Loucy (cell line): Measurements from ENCODE around the gene RNPS1.

Source experiments
- H2AFZ ChIP-seq: fragments of 200-600 bp; sonication (generic); 2 replicates; pipeline ENCODE4 v1.6.0; 2016; ENCODE audit warnings: antibody characterized with exemption, mild to moderate bottlenecking, low read length, moderate library complexity
- H3F3A ChIP-seq: fragments of 200-600 bp; 2 replicates; pipeline ENCODE4 v1.6.0; 2016; ENCODE audit warnings: antibody characterized with exemption, low read depth, mild to moderate bottlenecking
- H3K27me3 ChIP-seq: fragments of 200-600 bp; sonication (generic); 2 replicates; pipeline ENCODE4 v1.6.1; 2014; ENCODE audit warnings: low read length, mild to moderate bottlenecking; ENCODE audit not compliant: insufficient read depth, poor library complexity, severe bottlenecking
- H3K36me3 ChIP-seq: fragments of 200-600 bp; sonication (generic); 2 replicates; pipeline ENCODE4 v1.6.1; 2016; ENCODE audit warnings: low read length; ENCODE audit not compliant: insufficient read depth
- H3K4me1 ChIP-seq: fragments of 200-600 bp; sonication (generic); 2 replicates; pipeline ENCODE4 v1.5.1; 2014; ENCODE audit warnings: low read length, mild to moderate bottlenecking; ENCODE audit not compliant: insufficient read depth, poor library complexity, severe bottlenecking
- H3K4me2 ChIP-seq: fragments of 200-600 bp; sonication (generic); 2 replicates; pipeline ENCODE4 v1.6.0; 2014; ENCODE audit warnings: antibody characterized with exemption, low read length, low read depth, mild to moderate bottlenecking; ENCODE audit not compliant: poor library complexity, severe bottlenecking
- H3K4me3 ChIP-seq: fragments of 200-600 bp; sonication (generic); 2 replicates; pipeline ENCODE4 v1.5.1; 2014; ENCODE audit warnings: low read length, mild to moderate bottlenecking, mixed read lengths; ENCODE audit not compliant: poor library complexity, severe bottlenecking
- H3K79me2 ChIP-seq: fragments of 200-600 bp; sonication (generic); 2 replicates; pipeline ENCODE4 v1.6.1; 2014; ENCODE audit warnings: low read length; ENCODE audit not compliant: insufficient read depth
- H3K9ac ChIP-seq: fragments of 200-600 bp; sonication (generic); 2 replicates; pipeline ENCODE4 v1.6.0; 2014; ENCODE audit warnings: mild to moderate bottlenecking, low read depth, low read length, moderate library complexity; ENCODE audit not compliant: poor library complexity, severe bottlenecking
- H3K9me2 ChIP-seq: fragments of 200-600 bp; sonication (generic); replicated peaks from 2 replicates; pipeline ENCODE4 v1.6.1; 2016; ENCODE audit warnings: low read depth, low read length, mixed read lengths
- H3K9me3 ChIP-seq: fragments of 200-600 bp; sonication (generic); 2 replicates; pipeline ENCODE4 v1.6.1; 2014; ENCODE audit warnings: mild to moderate bottlenecking, antibody characterized with exemption, low read length, low read depth; ENCODE audit not compliant: insufficient read depth
- H4K20me1 ChIP-seq: fragments of 200-600 bp; sonication (generic); 2 replicates; pipeline ENCODE4 v1.6.0; 2014; ENCODE audit warnings: antibody characterized with exemption, low read length, mild to moderate bottlenecking; ENCODE audit not compliant: insufficient read depth, poor library complexity, severe bottlenecking
- CTCF ChIP-seq: fragments of 200-600 bp; sonication (generic); conservative IDR thresholded peaks from 2 replicates; pipeline ENCODE4 v1.5.1; 2014; ENCODE audit warnings: mild to moderate bottlenecking, antibody characterized with exemption, low read length
- EZH2phosphoT487 ChIP-seq: fragments of 200-600 bp; IDR thresholded peaks from 2 replicates; pipeline ENCODE4 v1.6.1; 2018; ENCODE audit warnings: antibody characterized with exemption, mild to moderate bottlenecking, moderate library complexity, borderline replicate concordance

Gene RNPS1

GRCh38 chr16:2292221-2292620 lies 24.3 kb upstream of the RNPS1 start:
- H3K4me1 ChIP-seq, result peaks cover 11% of the 10 kb centered on the region
- H3K9me3 ChIP-seq, result no peaks in the 10 kb centered on the region
- H3F3A ChIP-seq, result no peaks in the 10 kb centered on the region
- no peaks in the 10 kb centered on the region for H3K36me3 ChIP-seq
- no peaks in the 10 kb centered on the region for H3K27me3 ChIP-seq
- H3K4me3 ChIP-seq, result no peak overlapping the region
- TF ChIP-seq CTCF, result no peak
- no peaks in the 10 kb centered on the region for H3K9me2 ChIP-seq
- H3K9ac ChIP-seq, result no peak overlapping the region
- no peaks in the 10 kb centered on the region for H3K79me2 ChIP-seq
- no peak overlapping the region for H3K4me2 ChIP-seq
- no peaks in the 10 kb centered on the region for H4K20me1 ChIP-seq
- no peak overlapping the region for H2AFZ ChIP-seq

GRCh38 chr16:2289282-2289681 lies 21.4 kb upstream of the RNPS1 start:
- no peaks in the 10 kb centered on the region for H3K4me1 ChIP-seq
- no peaks in the 10 kb centered on the region for H3K9me3 ChIP-seq
- no peak overlapping the region for H3K4me3 ChIP-seq
- H3K9ac ChIP-seq, result no peak overlapping the region
- no peaks in the 10 kb centered on the region for H3K36me3 ChIP-seq
- no peaks in the 10 kb centered on the region for H3K79me2 ChIP-seq
- no peaks in the 10 kb centered on the region for H3K27me3 ChIP-seq
- TF ChIP-seq EZH2phosphoT487 (no peak), CTCF (no peak)
- H2AFZ ChIP-seq, result no peak overlapping the region
- H4K20me1 ChIP-seq, result no peaks in the 10 kb centered on the region
- no peaks in the 10 kb centered on the region for H3F3A ChIP-seq
- no peak overlapping the region for H3K4me2 ChIP-seq
- no peaks in the 10 kb centered on the region for H3K9me2 ChIP-seq

GRCh38 chr16:2288726-2289125 lies 20.8 kb upstream of the RNPS1 start:
- Histone ChIP-seq H3K36me3 (no peaks in the 10 kb centered on the region), H3K4me3 (no peak overlapping the region), H3K9ac (no peak overlapping the region), H4K20me1 (no peaks in the 10 kb centered on the region), H3F3A (no peaks in the 10 kb centered on the region), H3K9me2 (no peaks in the 10 kb centered on the region), H3K9me3 (no peaks in the 10 kb centered on the region), H2AFZ (no peak overlapping the region), H3K4me1 (no peaks in the 10 kb centered on the region), H3K4me2 (no peak overlapping the region), H3K79me2 (no peaks in the 10 kb centered on the region), H3K27me3 (no peaks in the 10 kb centered on the region)
- TF ChIP-seq CTCF, result no peak
- no peak for TF ChIP-seq EZH2phosphoT487
